Smooth muscle cell (in vitro differentiated cells): ENCODE results near the gene PLPP7. TPM values are rescaled to one million over a fixed set of nuclear protein-coding genes. Genes with fewer than 3 reads are reported as not detected.

ENCODE experiments used
- DNase-seq: peaks from one replicate; lab custom pipeline; 2025; ENCODE audit not compliant: unreplicated experiment; lab: John Stamatoyannopoulos, UW
- H2AFZ ChIP-seq: fragments of 200-600 bp; sonication (generic); 2 replicates; pipeline ENCODE4 v1.6.0; 2016; ENCODE audit warnings: antibody characterized with exemption, low read depth, mild to moderate bottlenecking
- H3F3A ChIP-seq: fragments of 200-600 bp; sonication (generic); 2 replicates; pipeline ENCODE4 v1.6.0; 2017; ENCODE audit warnings: antibody characterized with exemption, low read depth
- H3K27ac ChIP-seq: fragments of 200-600 bp; sonication (generic); 2 replicates; pipeline ENCODE4 v1.5.1; 2016; ENCODE audit warnings: low read depth, mild to moderate bottlenecking
- H3K27me3 ChIP-seq: fragments of 200-600 bp; sonication (generic); 2 replicates; pipeline ENCODE4 v1.6.1; 2016; ENCODE audit warnings: low read depth, mild to moderate bottlenecking
- H3K36me3 ChIP-seq: fragments of 200-600 bp; sonication (generic); 2 replicates; pipeline ENCODE4 v1.5.1; 2016; ENCODE audit warnings: low read depth
- H3K4me1 ChIP-seq: fragments of 200-600 bp; sonication (generic); 2 replicates; pipeline ENCODE4 v1.5.1; 2016; ENCODE audit warnings: low read depth
- H3K4me2 ChIP-seq: fragments of 200-600 bp; sonication (generic); 2 replicates; pipeline ENCODE4 v1.6.0; 2016; ENCODE audit warnings: mild to moderate bottlenecking
- H3K4me3 ChIP-seq: fragments of 200-600 bp; sonication (generic); 2 replicates; pipeline ENCODE4 v1.5.1; 2016; ENCODE audit warnings: mild to moderate bottlenecking
- H3K79me2 ChIP-seq: fragments of 200-600 bp; sonication (generic); 2 replicates; pipeline ENCODE4 v1.6.0; 2016; ENCODE audit warnings: low read depth, mild to moderate bottlenecking
- H3K9ac ChIP-seq: fragments of 200-600 bp; sonication (generic); 2 replicates; pipeline ENCODE4 v1.6.0; 2016; ENCODE audit warnings: low read depth
- H3K9me3 ChIP-seq: fragments of 200-600 bp; sonication (generic); replicated peaks from 2 replicates; pipeline ENCODE4 v1.5.1; 2016; ENCODE audit warnings: low read depth
- H4K20me1 ChIP-seq: fragments of 200-600 bp; sonication (generic); 2 replicates; pipeline ENCODE4 v1.6.0; 2016; ENCODE audit warnings: low read depth
- CTCF ChIP-seq: fragments of 200-600 bp; sonication (generic); IDR thresholded peaks from 2 replicates; pipeline ENCODE4 v1.5.1; 2017; ENCODE audit warnings: borderline replicate concordance, mild to moderate bottlenecking, antibody characterized with exemption; ENCODE audit not compliant: insufficient read depth, poor library complexity, severe bottlenecking
- WGBS: methylation state at CpG from one replicate; pipeline ENCODE4 v1.1.7; 2016; ENCODE audit warnings: low lambda C conversion rate; 5-methylcytosine and 5-hydroxymethylcytosine counted together
- polyA plus RNA-seq: library from polyadenylated mRNA; unstranded; fragments of >200 nt; fragmentation: Nextera tagmentation; extraction: Ambion mirVana; gene quantifications from 2 replicates; pipeline ENCODE4 v1.2.1, GENCODE V29; 2016
- total RNA-seq: library from RNA; depleted of rRNA; stranded (reverse); fragments of >200 nt; gene quantifications from 2 replicates; pipeline ENCODE4 v1.2.3, GENCODE V29; 2014

The PLPP7 gene
- total and polyA plus RNA-seq, 2 experiments from 2014 or later = 3.3 to 4.2 TPM

- H3K4me2 ChIP-seq = no peak overlapping the region
- H2AFZ ChIP-seq = no peak overlapping the region
- H3K27ac ChIP-seq = no peak overlapping the region
- no peak overlapping the region for H3K9ac ChIP-seq
- H3K79me2 ChIP-seq = no peaks in the 10 kb centered on the region
- H3F3A ChIP-seq = no peaks in the 10 kb centered on the region
- peaks cover 6% of the 10 kb centered on the region for H3K4me1 ChIP-seq
- H3K4me3 ChIP-seq = no peak overlapping the region
- WGBS = 86% methylated on average over 6 of the region's 6 CpGs
- DNase-seq = no peak
- no peaks in the 10 kb centered on the region for H4K20me1 ChIP-seq
- no peak for TF ChIP-seq CTCF
- H3K9me3 ChIP-seq = no peaks in the 10 kb centered on the region
- peaks cover 28% of the 10 kb centered on the region for H3K27me3 ChIP-seq
- H3K36me3 ChIP-seq = no peaks in the 10 kb centered on the region
Measured at GRCh38 chr9:131284856-131285255, 4.7 kb upstream of the PLPP7 start.

GRCh38 chr9:131287359-131287758, 2.2 kb upstream of the PLPP7 start:
- Histone ChIP-seq H3K9ac (no peak overlapping the region), H3K4me2 (no peak overlapping the region), H3K4me3 (no peak overlapping the region), H4K20me1 (no peaks in the 10 kb centered on the region), H3K27me3 (peaks cover 13% of the 10 kb centered on the region), H2AFZ (no peak overlapping the region), H3K79me2 (no peaks in the 10 kb centered on the region), H3F3A (no peaks in the 10 kb centered on the region), H3K9me3 (no peaks in the 10 kb centered on the region), H3K4me1 (peaks cover 6% of the 10 kb centered on the region), H3K27ac (no peak overlapping the region), H3K36me3 (no peaks in the 10 kb centered on the region)
- 79% methylated on average over 6 of the region's 6 CpGs for WGBS
- no peak for TF ChIP-seq CTCF
- DNase-seq = no peak

- H3K79me2 ChIP-seq = no peaks in the 10 kb centered on the region
- no peak overlapping the region for H3K4me3 ChIP-seq
- DNase-seq = no peak
- no peak for TF ChIP-seq CTCF
- no peaks in the 10 kb centered on the region for H3K36me3 ChIP-seq
- no peaks in the 10 kb centered on the region for H3K9me3 ChIP-seq
- H3K9ac ChIP-seq = no peak overlapping the region
- no peak overlapping the region for H3K4me2 ChIP-seq
- H3K27me3 ChIP-seq = peaks cover 4% of the 10 kb centered on the region
- no peak overlapping the region for H2AFZ ChIP-seq
- peaks cover 4% of the 10 kb centered on the region for H3K4me1 ChIP-seq
- H4K20me1 ChIP-seq = no peaks in the 10 kb centered on the region
- WGBS = 81% methylated on average over 9 of the region's 9 CpGs
- H3K27ac ChIP-seq = no peak overlapping the region
- no peaks in the 10 kb centered on the region for H3F3A ChIP-seq
Measured at GRCh38 chr9:131288217-131288616, 1.3 kb upstream of the PLPP7 start.

- no peak overlapping the region for H3K4me3 ChIP-seq
- 95% methylated on average over 34 of the region's 34 CpGs for WGBS
Measured at GRCh38 chr9:131290036-131290766, 678 bp downstream of the PLPP7 start.

More at GRCh38 chr9:131290036-131290766, 678 bp downstream of the PLPP7 start:
- Histone ChIP-seq H3K4me2 (no peak overlapping the region), H3K9me3 (no peaks in the 10 kb centered on the region), H3K36me3 (no peaks in the 10 kb centered on the region), H3K4me1 (peaks cover 3% of the 10 kb centered on the region), H3K79me2 (no peaks in the 10 kb centered on the region), H3K9ac (no peak overlapping the region), H4K20me1 (no peaks in the 10 kb centered on the region), H3F3A (no peaks in the 10 kb centered on the region), H3K27ac (no peak overlapping the region), H2AFZ (no peak overlapping the region), H3K27me3 (no peaks in the 10 kb centered on the region)
- no peak for DNase-seq
- no peak for TF ChIP-seq CTCF
